DND-41 (cell line): ENCODE measurements around the gene CPT1C.

Experiments used
- ATAC-seq: fragments of 200-7000 bp; cut with Tn5 transposase; 3 replicates; pipeline ENCODE4 v1.9.1; 2021; ENCODE audit warnings: low read depth; ENCODE audit not compliant: insufficient read depth
- DNase-seq: peaks from one replicate; pipeline ENCODE4 v3.0.0-alpha.2; 2020
- H2AFZ ChIP-seq: 2 replicates; pipeline ENCODE4 v1.6.0; 2012; ENCODE audit warnings: low read depth, low read length
- H3K27ac ChIP-seq: 2 replicates; pipeline ENCODE4 v1.5.1; 2012; ENCODE audit warnings: low read length, inconsistent platforms
- H3K27me3 ChIP-seq: fragments of 200-600 bp; sonication (generic); 2 replicates; pipeline ENCODE4 v1.6.0; 2012; ENCODE audit warnings: low read length, mild to moderate bottlenecking, inconsistent platforms; ENCODE audit not compliant: insufficient read depth, poor library complexity
- H3K36me3 ChIP-seq: 2 replicates; pipeline ENCODE4 v1.5.1; 2012; ENCODE audit warnings: low read length, inconsistent platforms; ENCODE audit not compliant: insufficient read depth
- H3K4me1 ChIP-seq: 2 replicates; pipeline ENCODE4 v1.5.1; 2012; ENCODE audit warnings: mild to moderate bottlenecking, low read length; ENCODE audit not compliant: insufficient read depth
- H3K4me2 ChIP-seq: 2 replicates; pipeline ENCODE4 v1.6.0; 2012; ENCODE audit warnings: mild to moderate bottlenecking, moderate library complexity, low read length, inconsistent platforms; ENCODE audit not compliant: insufficient read depth
- H3K4me3 ChIP-seq, 2 experiments: fragments of 200-600 bp in 1 of 2; shearing (Covaris generic) in 1 of 2; 2 replicates each; pipeline ENCODE4 v1.5.1; 2012 to 2016; ENCODE audit warnings: inconsistent platforms in 2 of 2, low read length in 2 of 2, mild to moderate bottlenecking in 2 of 2, low read depth in 1 of 2, moderate library complexity in 1 of 2
- H3K79me2 ChIP-seq: 2 replicates; pipeline ENCODE4 v1.6.0; 2012; ENCODE audit warnings: low read length, inconsistent platforms; ENCODE audit not compliant: insufficient read depth
- H3K9ac ChIP-seq: 2 replicates; pipeline ENCODE4 v1.6.0; 2012; ENCODE audit warnings: low read depth, mild to moderate bottlenecking, inconsistent platforms, low read length, moderate library complexity
- H3K9me3 ChIP-seq: 2 replicates; pipeline ENCODE4 v1.5.1; 2012; ENCODE audit warnings: low read length, moderate library complexity, mild to moderate bottlenecking, inconsistent platforms; ENCODE audit not compliant: insufficient read depth, severe bottlenecking
- H4K20me1 ChIP-seq: 2 replicates; pipeline ENCODE4 v1.6.0; 2012; ENCODE audit warnings: low read length; ENCODE audit not compliant: insufficient read depth
- EZH2 ChIP-seq: IDR thresholded peaks from 3 replicates; pipeline ENCODE4 v1.6.1; 2012; ENCODE audit warnings: borderline replicate concordance, low read depth, mild to moderate bottlenecking, moderate library complexity, low read length, inconsistent platforms; ENCODE audit not compliant: severe bottlenecking
- TF ChIP-seq, protein P1 (sequence below): IDR thresholded peaks from 2 replicates; pipeline ENCODE4 v1.5.1; 2012; ENCODE audit warnings: borderline replicate concordance, low read length, moderate library complexity, mild to moderate bottlenecking; ENCODE audit not compliant: poor library complexity, severe bottlenecking; ENCODE audit errors: extremely low read depth

CPT1C gene

DNA sequence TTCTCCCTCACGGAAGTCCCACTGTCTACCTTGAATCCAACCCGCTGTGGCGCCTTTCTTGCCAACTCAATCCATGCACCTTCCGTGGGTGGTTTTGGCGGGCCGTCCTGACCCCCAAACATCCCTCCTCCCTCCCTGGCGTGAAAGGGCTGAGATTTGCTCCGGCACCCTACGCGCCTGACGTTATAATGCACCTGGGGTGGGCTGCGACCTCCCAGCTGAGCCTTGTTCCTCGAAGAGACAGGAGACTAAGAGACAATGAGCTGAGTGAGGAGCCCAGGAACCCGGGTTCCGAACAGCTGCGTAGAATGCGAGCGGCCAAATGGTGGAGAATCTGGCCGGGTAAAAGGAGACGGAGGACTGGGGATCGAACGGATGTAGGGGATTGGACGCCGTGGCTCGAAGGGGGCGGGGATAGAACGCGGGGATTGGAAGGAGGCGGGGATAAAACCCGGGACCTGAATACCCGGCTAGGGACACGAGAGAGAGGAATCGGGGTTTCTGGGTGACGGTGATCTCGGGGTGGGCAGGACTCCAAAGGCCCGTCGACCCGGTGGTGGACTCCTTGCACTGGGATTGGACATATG, at the start of gene CPT1C:
Gene CPT1C, plus strand, starts transcription at position 461 of the 587 bp plus-strand sequence. CDS start 1,137 bp downstream, outside the sequence.
- peaks cover 29% of the 10 kb centered on the region for H4K20me1 ChIP-seq
- no peaks in the 10 kb centered on the region for H3K27me3 ChIP-seq
- H3K4me2 ChIP-seq = no peak within 1 kb of the TSS
- no peaks in the 10 kb centered on the region for H3K9me3 ChIP-seq
- no peak within 1 kb of the TSS for H3K9ac ChIP-seq
- H3K27ac ChIP-seq = no peak within 1 kb of the TSS
- no peaks in the 10 kb centered on the region for H3K4me1 ChIP-seq
- no peak within 1 kb of the TSS for H3K4me3 ChIP-seq
- TF ChIP-seq, protein P1, sequence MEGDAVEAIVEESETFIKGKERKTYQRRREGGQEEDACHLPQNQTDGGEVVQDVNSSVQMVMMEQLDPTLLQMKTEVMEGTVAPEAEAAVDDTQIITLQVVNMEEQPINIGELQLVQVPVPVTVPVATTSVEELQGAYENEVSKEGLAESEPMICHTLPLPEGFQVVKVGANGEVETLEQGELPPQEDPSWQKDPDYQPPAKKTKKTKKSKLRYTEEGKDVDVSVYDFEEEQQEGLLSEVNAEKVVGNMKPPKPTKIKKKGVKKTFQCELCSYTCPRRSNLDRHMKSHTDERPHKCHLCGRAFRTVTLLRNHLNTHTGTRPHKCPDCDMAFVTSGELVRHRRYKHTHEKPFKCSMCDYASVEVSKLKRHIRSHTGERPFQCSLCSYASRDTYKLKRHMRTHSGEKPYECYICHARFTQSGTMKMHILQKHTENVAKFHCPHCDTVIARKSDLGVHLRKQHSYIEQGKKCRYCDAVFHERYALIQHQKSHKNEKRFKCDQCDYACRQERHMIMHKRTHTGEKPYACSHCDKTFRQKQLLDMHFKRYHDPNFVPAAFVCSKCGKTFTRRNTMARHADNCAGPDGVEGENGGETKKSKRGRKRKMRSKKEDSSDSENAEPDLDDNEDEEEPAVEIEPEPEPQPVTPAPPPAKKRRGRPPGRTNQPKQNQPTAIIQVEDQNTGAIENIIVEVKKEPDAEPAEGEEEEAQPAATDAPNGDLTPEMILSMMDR = no peak
- TF ChIP-seq EZH2 = no peak
- H3K36me3 ChIP-seq = peaks cover 36% of the 10 kb centered on the region
- DNase-seq (no peak), ATAC-seq (peak; percentile 21; the same call in 2 of the 3 replicates)
- H3K79me2 ChIP-seq = no peaks in the 10 kb centered on the region
- H2AFZ ChIP-seq = no peak within 1 kb of the TSS

DNA sequence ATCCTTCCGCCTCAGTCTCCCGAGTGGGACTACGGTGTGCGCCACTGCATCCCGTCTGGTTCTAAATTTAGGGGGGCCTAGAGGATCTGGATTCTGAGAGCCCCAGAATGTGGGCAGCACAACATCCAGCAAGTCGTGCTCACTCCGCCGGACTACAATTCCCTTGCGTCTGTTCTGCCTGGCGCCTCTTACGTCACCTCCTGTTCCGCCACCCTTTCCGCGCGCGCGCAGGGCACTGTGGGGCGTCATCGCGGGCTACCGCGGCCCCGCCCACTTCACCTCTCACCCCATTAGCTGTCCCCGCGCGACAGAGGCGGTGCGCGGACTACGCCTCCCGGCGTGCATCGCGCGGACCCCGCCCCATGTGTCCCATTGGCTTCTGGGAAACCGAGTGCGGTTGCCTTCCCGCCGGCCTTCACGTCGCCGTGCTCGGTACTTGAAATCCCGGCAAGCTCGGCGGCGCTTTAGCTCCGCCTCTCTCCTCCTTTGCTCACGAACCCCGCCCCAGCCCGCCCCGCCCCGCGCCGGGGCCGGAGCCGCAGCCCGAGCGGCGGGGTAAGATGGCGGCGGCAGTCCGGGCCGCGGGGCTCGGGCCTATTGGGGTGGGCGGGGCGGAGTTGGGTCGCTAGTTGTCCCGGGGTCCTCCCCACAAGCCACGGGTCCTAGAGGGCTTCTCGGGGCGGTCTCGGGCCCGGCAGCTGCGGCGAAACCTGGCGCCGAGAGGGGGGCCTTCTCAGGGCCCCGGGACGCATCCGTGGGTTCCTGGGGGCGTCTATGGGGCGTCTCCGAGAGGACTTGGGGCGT, 49.0 kb upstream of the CPT1C start, which contains the start of gene SCAF1:
Gene SCAF1, plus strand, starts transcription at position 522 of the 804 bp plus-strand sequence. CDS start 2,818 bp downstream, outside the sequence.
- Histone ChIP-seq H3K27me3 (no peaks in the 10 kb centered on the region), H3K4me2 (peak within 1 kb of the TSS; percentile 99), H3K4me1 (peaks cover 46% of the 10 kb centered on the region), H4K20me1 (peaks cover 30% of the 10 kb centered on the region), H3K9ac (peak within 1 kb of the TSS; percentile 99), H3K27ac (peak within 1 kb of the TSS; percentile 94), H3K79me2 (peaks cover 57% of the 10 kb centered on the region), H3K9me3 (no peaks in the 10 kb centered on the region), H3K4me3 (peak within 1 kb of the TSS; percentile 91 to 100), H3K36me3 (peaks cover 29% of the 10 kb centered on the region), H2AFZ (peak within 1 kb of the TSS; percentile 74)
- peak; percentile 55 for ATAC-seq
- TF ChIP-seq, protein P1 = no peak
- no peak for TF ChIP-seq EZH2
- peak; percentile 100 for DNase-seq

DNA sequence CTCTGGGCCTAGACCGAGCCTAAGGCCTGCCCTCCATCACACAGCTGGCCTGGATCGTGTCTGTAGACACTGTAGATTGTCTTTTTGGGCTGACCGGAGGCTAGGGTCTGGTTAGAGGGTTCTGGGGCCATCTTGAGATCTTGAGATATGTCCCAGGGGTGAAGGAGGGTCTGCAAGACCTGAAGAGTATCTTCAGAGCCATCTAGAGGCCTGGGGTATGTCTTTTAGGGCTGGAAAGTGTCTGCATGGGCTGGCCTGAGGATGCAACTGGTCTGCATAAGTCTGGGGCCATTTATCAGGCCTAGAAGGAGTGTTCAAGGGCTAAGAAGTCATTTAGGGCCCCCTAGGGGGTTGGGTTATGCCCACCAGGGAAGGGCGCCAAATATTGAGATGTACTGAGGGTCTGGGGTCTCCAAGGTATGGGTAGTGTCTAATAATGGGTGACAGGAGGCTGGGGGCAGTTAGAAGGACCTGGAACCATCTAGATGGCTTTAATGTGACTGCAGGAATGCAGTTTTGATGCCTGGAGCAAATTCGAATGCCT, 48.4 kb upstream of the CPT1C start:
- H3K9me3 ChIP-seq = no peaks in the 10 kb centered on the region
- H3K4me3 ChIP-seq = peak overlapping the region; percentile 91 to 100
- H4K20me1 ChIP-seq = peaks cover 34% of the 10 kb centered on the region
- H3K27ac ChIP-seq = peak overlapping the region; percentile 94
- H3K4me1 ChIP-seq = peaks cover 46% of the 10 kb centered on the region
- DNase-seq (no peak), ATAC-seq (no peak)
- H3K27me3 ChIP-seq = no peaks in the 10 kb centered on the region
- peaks cover 36% of the 10 kb centered on the region for H3K36me3 ChIP-seq
- peak overlapping the region; percentile 74 for H2AFZ ChIP-seq
- peak overlapping the region; percentile 99 for H3K9ac ChIP-seq
- H3K4me2 ChIP-seq = peak overlapping the region; percentile 99
- TF ChIP-seq, protein P1 = no peak
- TF ChIP-seq EZH2 = no peak
- H3K79me2 ChIP-seq = peaks cover 64% of the 10 kb centered on the region
